Neutrophil (primary cell): ENCODE data around the gene ENPP4.

Experiments
- H3K27ac ChIP-seq: fragments of 200-600 bp; sonication (generic); 2 replicates; pipeline ENCODE4 v1.5.1; 2016; ENCODE audit warnings: mild to moderate bottlenecking, moderate library complexity
- H3K27me3 ChIP-seq: fragments of 200-600 bp; sonication (generic); 2 replicates; pipeline ENCODE4 v1.6.0; 2016; ENCODE audit warnings: mild to moderate bottlenecking
- H3K36me3 ChIP-seq: fragments of 200-600 bp; sonication (generic); 2 replicates; pipeline ENCODE4 v1.5.1; 2017
- H3K4me1 ChIP-seq, 2 experiments: fragments of 200-600 bp in 1 of 2; sonication (generic) in 1 of 2; 1 replicate in 1 of 2; 2 replicates in 1 of 2; pipeline versions ENCODE4 v1.5.1 to v1.6.1; 2013 to 2016; ENCODE audit warnings: low read depth in 1 of 2, low read length in 1 of 2, mild to moderate bottlenecking in 1 of 2, moderate library complexity in 1 of 2; ENCODE audit not compliant: control insufficient read depth in 1 of 2, insufficient read depth in 1 of 2
- H3K4me3 ChIP-seq, 2 experiments: fragments of 200-600 bp in 1 of 2; sonication (generic) in 1 of 2; 1 replicate in 1 of 2; 2 replicates in 1 of 2; pipeline ENCODE4 v1.5.1; 2013 to 2016; ENCODE audit warnings: low read depth in 1 of 2, low read length in 1 of 2, mild to moderate bottlenecking in 1 of 2, moderate library complexity in 1 of 2
- H3K9me3 ChIP-seq: fragments of 200-600 bp; sonication (generic); 2 replicates; pipeline ENCODE4 v1.5.1; 2016
- CTCF ChIP-seq: fragments of 200-600 bp; sonication (generic); IDR thresholded peaks from 2 replicates; pipeline ENCODE4 v1.5.1; 2016; ENCODE audit warnings: antibody characterized with exemption

ENPP4 gene

DNA sequence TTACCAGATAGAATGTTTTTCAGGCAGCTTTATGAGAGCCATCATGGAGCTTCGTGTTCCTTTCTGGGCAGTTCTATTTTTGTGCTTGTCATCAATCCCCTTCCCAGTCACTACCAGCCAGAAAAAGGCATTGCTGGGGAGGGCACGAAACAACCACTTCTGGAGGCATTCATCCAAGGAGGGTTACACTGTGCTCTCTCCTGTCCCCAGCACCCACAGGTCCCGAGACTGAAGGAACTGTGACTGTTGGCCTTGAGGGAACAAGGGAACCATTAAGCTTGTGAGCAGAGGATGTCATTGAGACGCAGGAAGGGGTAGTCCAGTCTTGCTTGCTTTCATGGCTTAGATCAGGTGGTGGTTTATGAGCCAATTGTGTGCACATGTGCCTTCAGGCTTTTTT is 61.1 kb downstream of the ENPP4 start:
- no peaks in the 10 kb centered on the region for H3K36me3 ChIP-seq
- TF ChIP-seq CTCF, result no peak
- H3K4me3 ChIP-seq, result no peak overlapping the region
- H3K27ac ChIP-seq, result no peak overlapping the region
- no peaks in the 10 kb centered on the region for H3K9me3 ChIP-seq
- no peaks in the 10 kb centered on the region for H3K4me1 ChIP-seq
- H3K27me3 ChIP-seq, result peaks cover 19% of the 10 kb centered on the region

GRCh38 chr6:46191961-46192360 is 62.2 kb downstream of the ENPP4 start:
- no peaks in the 10 kb centered on the region for H3K36me3 ChIP-seq
- H3K27ac ChIP-seq, result no peak overlapping the region
- no peaks in the 10 kb centered on the region for H3K4me1 ChIP-seq
- H3K4me3 ChIP-seq, result no peak overlapping the region
- H3K9me3 ChIP-seq, result no peaks in the 10 kb centered on the region
- peaks cover 9% of the 10 kb centered on the region for H3K27me3 ChIP-seq
- no peak for TF ChIP-seq CTCF
